GM19328 (cell line): Measurements from ENCODE around the gene SNAPC1.
"Not testable (repeated sequence)": the region's sequence is repeated elsewhere in the genome, so short reads cannot be mapped to it uniquely, and the experiment has no call there.

Source experiments
- ATAC-seq: cut with Tn5 transposase; IDR thresholded peaks from one replicate; pipeline ENCODE4 v1.9.1; 2021; ENCODE audit warnings: mild to moderate bottlenecking, moderate library complexity; ENCODE audit not compliant: unreplicated experiment

Gene SNAPC1

GRCh38 chr14:61749264-61749663 is 13.0 kb upstream of the SNAPC1 start:
- ATAC-seq, result no peak

GRCh38 chr14:61749867-61750266 is 12.4 kb upstream of the SNAPC1 start:
- no peak for ATAC-seq

DNA sequence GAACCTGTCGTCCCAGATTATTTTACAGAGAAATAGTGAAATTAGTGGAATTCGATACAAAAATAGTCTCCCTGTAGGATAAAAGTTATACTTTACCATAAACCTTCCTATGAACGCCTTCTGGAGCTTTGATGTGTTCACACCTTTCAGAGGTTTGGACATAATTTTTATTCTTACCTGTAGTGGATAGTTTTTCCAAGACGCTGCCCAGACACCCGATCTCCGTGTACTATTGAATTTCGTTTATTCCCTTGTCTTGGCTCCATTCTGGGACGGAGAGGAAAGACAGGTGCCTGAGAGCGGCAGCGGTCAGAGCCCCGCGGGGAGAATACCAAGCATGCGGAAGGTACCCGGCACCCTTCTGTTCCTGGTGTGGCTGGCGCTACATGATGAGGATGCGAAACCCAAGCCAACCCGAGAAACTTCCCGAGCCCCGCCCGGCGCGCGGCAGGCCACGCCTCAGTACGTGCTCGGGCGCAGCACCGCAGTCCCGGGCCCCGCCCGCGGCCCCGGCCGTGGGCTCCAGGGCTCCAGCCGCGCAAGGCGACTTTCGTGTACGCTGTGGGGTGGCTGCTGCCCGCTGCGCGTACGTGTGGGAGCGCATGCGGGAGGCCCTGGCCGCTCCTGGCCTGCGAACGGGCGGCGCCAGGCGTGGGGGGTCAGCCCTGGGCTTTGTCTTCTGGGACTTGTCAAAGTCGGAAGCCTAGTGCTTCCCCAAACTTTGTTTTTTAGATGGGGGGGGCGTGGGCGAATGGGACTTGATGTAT is 11.3 kb upstream of the SNAPC1 start:
- ATAC-seq, result peak; percentile 93

DNA sequence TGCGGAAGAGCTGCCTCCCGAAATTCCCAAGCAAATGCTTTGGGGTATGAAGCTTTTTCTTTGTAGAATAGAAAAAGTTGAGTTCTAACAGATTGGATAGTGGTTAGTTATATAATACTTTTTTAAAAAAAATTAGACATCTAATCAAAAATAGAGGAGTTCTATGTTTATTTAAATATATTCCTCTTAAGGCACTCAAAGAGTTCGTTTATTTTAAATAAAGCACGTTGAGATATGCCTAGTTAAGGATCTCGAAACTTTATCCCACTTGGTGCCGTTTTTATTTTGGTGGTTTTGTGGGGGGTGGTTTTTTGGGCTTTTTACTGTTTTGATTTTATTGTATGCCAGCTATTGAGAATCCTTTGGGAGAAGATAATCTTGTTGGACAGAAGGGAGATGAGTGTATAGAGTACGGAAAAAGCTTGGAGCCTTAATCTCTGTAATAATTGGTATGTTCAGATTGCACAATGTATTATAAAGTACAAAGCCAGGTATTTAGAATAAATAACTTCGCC is 10.7 kb upstream of the SNAPC1 start:
- no peak for ATAC-seq

GRCh38 chr14:61752626-61753025 is 9.6 kb upstream of the SNAPC1 start:
- ATAC-seq, result no peak

- ATAC-seq, result no peak
Measured at GRCh38 chr14:61753631-61754030, 8.6 kb upstream of the SNAPC1 start.

GRCh38 chr14:61754627-61755381 is 7.4 kb upstream of the SNAPC1 start:
- ATAC-seq, result no peak

DNA sequence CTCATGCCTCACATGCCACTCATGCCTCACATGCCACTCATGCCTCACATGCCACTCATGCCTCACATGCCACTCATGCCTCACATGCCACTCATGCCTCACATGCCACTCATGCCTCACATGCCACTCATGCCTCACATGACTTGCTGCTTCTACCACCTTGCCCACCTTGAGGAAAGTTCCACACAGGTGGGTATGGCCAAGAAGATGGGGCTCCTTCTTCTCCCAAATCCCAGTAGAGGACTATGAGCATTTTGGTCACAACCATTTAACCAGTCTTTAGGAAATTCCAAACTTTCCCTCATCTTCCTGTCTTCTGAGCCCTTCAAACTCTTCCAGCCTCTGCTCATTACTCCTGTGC is 6.9 kb upstream of the SNAPC1 start:
- not testable (repeated sequence) for ATAC-seq

GRCh38 chr14:61756135-61756534 is 6.1 kb upstream of the SNAPC1 start:
- ATAC-seq, result no peak

- no peak for ATAC-seq
Measured at GRCh38 chr14:61759878-61760277, 2.3 kb upstream of the SNAPC1 start.

DNA sequence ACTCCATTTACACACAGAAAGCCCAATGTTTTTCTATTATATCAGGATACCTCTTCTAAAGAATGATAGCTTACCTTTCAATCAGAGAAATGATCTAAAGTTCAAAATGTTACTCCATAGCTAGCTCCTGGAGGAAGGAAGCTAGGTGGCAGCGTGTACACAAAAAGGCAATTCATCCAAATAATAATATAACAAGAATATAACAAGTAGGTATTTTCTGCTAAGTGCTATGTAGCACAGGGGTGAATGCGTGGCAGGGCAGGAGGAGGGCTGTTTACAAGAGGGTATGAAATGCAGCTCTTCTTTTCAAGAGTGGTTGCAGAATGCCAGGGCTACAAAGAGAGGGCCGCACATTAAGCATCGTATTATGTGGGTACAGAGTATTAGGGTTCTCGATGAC is 663 bp upstream of the SNAPC1 start:
- no peak for ATAC-seq

DNA sequence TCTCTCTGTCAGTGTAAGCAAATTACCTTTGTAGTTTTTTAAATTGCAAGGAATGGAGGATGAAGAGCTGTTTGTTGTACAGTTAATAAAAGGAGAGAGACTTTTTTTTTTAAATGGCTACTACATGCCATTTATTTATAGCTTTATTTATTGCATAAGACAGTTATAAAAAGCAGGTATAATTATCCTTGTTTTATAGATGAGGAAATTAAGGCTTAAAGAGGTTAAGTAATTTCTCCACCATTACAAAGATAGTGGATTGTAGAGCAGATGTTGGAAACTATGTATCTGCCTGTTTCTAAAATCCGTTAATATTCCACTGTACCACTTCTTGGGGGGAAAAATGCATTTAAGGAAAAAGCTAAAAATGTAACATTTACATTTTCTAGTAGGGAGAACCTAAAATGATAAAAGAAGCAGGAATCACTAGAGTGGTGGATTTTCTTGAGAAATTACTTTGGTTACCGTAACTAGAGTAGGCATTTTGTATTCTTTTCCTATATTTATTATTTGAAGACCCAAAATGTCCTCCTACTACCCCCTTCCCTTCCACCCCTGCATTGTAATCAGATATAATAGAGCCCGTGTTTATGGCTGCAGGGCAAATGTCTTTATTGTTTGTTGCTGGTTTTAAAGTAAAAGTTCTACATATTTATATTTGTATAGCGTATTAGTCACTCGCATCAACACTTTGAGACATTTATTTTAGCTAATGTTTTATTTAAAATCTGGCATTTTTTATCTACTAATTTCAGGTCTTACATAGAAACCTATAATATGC is 2.3 kb downstream of the SNAPC1 start:
- ATAC-seq, result no peak

DNA sequence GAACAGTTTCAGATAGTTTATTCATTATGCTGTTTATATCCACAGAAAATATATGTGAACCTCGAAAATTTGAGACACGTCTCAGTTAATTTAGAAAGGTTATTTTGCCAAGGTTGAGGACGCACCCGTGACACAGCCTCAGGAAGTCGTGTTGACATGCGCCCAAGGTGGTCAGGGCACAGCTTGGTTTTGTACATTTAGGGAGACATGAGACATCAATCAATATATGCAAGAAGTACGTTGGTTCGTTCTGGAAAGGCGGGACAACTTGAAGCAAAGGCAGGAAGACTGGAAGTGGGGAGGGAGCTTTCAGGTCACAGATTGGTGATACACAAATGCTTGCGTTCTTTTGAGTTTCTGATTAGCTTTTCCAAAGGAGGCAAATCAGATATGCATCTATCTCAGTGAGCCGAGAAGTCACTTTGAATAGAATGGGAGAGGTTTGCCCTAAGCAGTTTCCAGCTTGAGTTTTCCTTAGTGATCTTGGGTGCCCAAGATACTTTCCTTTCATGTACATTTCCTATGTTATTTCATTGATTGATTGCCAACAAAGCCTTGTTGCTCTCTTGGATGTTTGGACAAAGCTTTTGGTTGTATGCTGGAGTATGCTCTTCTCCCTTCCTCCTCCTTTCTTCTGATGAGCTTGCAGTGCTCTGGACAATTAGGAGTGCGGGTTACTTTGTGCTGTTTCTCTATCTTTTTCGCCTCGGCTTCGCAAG is 3.2 kb downstream of the SNAPC1 start:
- ATAC-seq, result no peak

DNA sequence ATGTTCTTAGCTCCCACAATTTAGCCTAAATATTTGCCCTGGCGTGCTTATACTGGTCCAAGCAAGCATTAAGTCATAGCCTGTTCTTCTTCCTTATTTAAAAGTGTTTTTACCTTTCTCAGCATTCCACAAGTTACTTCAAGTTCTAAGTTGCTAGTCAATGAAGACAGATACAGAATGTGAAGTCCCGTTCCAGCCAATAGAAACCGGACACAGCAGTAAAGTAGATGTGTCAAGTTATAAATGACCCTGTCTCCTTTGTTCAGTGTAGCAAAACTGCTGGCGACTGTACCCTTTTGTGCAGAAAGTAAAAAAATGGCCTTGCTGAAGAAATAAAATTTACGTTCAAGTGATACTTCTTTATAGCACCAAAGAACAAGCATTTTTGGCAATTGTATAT is 3.9 kb downstream of the SNAPC1 start:
- ATAC-seq, result no peak

DNA sequence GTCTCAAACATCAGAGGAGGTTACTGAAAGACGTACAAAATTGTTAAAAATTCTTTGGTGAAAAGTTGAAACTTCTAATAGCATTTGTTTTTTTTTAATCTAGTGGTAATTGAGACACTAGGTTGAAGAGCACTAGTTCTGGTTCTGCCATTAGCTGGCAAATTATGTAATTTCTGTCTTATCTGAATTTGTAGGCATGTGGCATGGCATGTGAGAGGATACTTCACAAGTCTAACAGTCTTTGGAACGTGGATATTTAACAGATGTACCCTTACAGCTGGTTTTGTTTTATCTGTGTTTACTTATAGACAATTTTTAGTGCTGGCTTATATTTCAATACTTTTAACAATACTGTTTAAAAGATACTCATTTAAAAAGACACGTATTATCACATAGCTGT is 6.0 kb downstream of the SNAPC1 start:
- ATAC-seq, result no peak

- ATAC-seq, result no peak
Measured at GRCh38 chr14:61769893-61770292, 7.7 kb downstream of the SNAPC1 start.

DNA sequence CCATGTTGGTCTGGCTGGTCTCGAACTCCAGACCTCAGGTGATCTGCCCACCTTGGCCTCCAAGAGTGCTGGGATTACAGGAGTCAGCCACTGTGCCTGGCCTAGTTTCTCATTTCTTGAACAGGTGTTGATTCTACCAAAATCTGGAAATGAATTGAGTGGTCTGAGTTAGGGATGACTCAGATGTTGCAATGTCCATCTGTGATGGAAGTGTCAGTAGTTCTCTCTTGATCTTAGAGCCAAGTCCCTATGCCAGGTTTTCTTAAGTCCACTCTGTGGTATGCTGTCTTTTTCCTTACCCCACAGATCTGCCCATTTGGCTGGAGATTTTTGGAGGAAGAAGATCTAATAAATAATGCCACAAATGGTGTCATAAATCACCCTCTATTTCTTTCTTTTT is 12.6 kb downstream of the SNAPC1 start:
- no peak for ATAC-seq

DNA sequence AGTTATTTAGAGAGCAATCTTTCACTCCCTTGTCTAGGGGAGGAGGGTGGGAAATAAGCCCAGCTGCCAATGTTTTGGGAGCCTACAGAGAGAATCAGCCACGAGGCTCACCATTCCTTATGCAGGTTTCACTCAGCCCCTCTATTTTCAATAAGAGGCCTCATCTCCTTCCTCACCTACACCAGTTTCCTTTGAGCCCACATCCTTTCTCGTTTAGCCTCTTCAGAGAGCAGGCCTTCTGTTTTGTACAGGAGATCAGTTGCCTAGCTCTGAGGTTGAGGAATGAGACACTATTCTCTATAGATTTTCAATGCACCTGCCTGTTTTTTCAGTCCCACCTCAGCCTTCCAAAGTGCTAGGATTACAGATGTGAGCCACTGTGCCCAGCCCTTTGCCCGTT is 17.9 kb downstream of the SNAPC1 start:
- peak; percentile 72 for ATAC-seq

DNA sequence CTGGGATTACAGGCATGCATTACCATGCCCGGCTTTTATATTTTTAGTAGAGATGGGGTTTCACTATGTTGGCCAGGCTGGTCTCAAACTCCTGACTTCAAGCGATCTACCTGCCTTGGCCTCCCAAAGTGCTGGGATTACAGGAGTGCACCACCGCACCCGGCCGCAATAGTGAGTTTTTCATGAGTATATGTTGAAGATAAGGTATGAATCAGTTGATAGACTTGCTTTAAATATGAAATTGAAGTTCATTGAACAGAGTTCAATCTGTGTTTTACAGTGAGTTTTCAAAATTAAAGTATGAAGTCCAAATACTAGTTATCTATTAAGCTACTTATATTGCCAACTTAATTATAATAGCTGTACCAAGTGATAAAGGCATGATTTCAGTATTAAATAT is 35.1 kb downstream of the SNAPC1 start:
- ATAC-seq, result no peak

GRCh38 chr14:61802010-61802568 is 39.9 kb downstream of the SNAPC1 start:
- ATAC-seq, result no peak

GRCh38 chr14:61803755-61804154 is 41.5 kb downstream of the SNAPC1 start:
- no peak for ATAC-seq
